HG03354 (cell line): Measurements from ENCODE around the gene C11orf87.

Experiments
- ATAC-seq: cut with Tn5 transposase; IDR thresholded peaks from one replicate; pipeline ENCODE4 v1.9.1; 2021; ENCODE audit warnings: mild to moderate bottlenecking; ENCODE audit not compliant: unreplicated experiment, poor library complexity, severe bottlenecking

Gene C11orf87

GRCh38 chr11:109435121-109435742 is 13.2 kb downstream of the C11orf87 start:
- ATAC-seq = no peak

- no peak for ATAC-seq
These were observed 17.7 kb downstream of the C11orf87 start for GRCh38 chr11:109439684-109440083.

- ATAC-seq = no peak
These were observed 21.1 kb downstream of the C11orf87 start for GRCh38 chr11:109443052-109443451.

- no peak for ATAC-seq
These were observed 32.9 kb downstream of the C11orf87 start for GRCh38 chr11:109454857-109455256.
